ENCODE measurements around the gene C11orf86.

DNA sequence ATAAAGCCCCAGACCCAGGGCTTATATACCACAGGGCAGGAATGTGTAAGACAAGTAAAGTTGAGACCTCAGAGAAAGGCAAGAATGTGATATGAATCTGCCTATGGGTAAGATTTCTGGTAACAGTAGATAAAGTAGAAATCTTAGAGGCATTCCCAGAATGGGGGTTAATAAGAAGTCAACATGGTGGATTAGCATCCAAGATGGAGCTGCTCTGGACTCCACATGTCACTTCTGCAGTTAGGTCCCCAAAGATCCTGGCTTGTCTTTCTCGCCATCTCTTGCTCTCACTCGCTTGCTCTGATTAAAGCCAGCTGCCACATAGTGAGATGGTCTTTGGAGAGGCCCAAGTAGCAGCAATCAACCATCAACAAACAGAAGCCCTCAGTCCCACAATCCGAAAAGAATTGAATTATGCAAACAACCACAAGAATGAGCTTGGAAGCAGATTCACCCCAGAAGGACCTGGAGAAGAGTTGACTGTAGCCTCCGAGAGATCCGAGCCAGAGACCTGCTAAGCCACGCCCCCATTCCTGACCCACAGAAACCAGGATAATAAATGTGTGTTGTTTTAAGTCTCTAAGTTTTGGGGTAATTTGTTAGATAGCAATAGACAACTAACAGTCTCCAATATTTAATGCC is 5.4 kb upstream of the C11orf86 start:
- TF ChIP-seq JUN (IDR thresholded peaks at IDR 0.05; ENCODE audit: borderline replicate concordance, insufficient read depth, insufficient read length, low read depth) (no peak), CTCF (IDR thresholded peaks at IDR 0.05; ENCODE audit: extremely low read depth in 1 of 2, insufficient read depth in 1 of 2, low read depth in 1 of 2, low read length in 2 of 2) (no peak), EZH2 (IDR thresholded peaks at IDR 0.05; ENCODE audit: borderline replicate concordance, low read depth, low read length, severe bottlenecking) (no peak), POLR2AphosphoS5 (IDR thresholded peaks at IDR 0.05; ENCODE audit: insufficient read depth, low read depth, low read length) (no peak), POLR2A (IDR thresholded peaks at IDR 0.05; ENCODE audit: low read depth, low read length) (no peak), FOS (IDR thresholded peaks at IDR 0.05; ENCODE audit: borderline replicate concordance, insufficient read depth, low read length) (no peak)
- TF ChIP-seq, protein P1, sequence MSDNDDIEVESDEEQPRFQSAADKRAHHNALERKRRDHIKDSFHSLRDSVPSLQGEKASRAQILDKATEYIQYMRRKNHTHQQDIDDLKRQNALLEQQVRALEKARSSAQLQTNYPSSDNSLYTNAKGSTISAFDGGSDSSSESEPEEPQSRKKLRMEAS (IDR thresholded peaks at IDR 0.05; ENCODE audit: insufficient read depth, insufficient read length): no peak
